GM21717 (cell line): ENCODE data around the gene TMEM87A.

Experiments used
- ATAC-seq: cut with Tn5 transposase; IDR thresholded peaks from one replicate; pipeline ENCODE4 v1.9.1; 2021; ENCODE audit warnings: mild to moderate bottlenecking, moderate library complexity; ENCODE audit not compliant: unreplicated experiment

TMEM87A gene

DNA sequence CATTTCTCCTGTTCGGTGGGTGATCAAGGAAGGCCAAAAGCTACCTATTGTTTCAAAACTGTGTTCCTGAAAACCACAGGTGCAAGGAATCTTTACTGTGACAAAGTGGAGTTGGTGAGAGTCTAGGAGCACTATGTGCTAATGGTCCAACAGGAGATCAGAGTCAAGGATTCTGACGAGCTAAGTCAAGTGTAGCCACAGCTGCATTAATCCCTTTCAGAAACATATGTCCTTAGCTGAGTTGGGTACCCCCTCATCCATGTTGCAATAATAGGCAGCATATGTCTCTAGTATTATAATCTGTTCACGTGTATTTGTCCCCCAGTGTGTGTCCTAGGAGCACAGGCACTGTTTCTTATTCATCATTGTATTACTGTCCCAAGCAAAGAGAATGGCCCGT is 66.8 kb downstream of the TMEM87A start:
- ATAC-seq: no peak

- no peak for ATAC-seq
These were observed 69.3 kb downstream of the TMEM87A start for GRCh38 chr15:42203891-42204290.

DNA sequence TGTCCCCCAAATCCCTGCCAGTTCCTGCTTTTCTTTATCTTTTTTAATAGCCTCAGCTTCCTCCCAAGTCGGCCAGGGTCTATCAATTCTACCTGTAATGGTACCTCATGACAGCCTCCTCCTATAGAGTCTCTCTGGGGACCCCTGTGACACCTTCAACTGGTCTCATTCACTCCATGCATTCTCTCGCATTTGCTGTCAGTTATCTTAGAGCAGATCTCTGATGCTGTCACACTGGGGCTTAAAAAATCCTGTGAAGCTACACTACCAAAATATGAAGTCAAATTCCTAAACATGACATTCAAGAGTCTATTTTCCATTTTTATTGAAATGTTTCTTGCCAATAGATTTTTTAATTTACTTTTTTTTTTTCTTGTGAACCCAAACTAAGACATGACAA is 70.6 kb downstream of the TMEM87A start:
- ATAC-seq: no peak

- ATAC-seq: no peak
These were observed 71.4 kb downstream of the TMEM87A start for GRCh38 chr15:42201801-42202200.

GRCh38 chr15:42199126-42199525 is 74.1 kb downstream of the TMEM87A start:
- no peak for ATAC-seq

- ATAC-seq: no peak
These were observed 74.7 kb downstream of the TMEM87A start for GRCh38 chr15:42198516-42198915.

GRCh38 chr15:42194513-42194912 is 78.7 kb downstream of the TMEM87A start:
- ATAC-seq: no peak

DNA sequence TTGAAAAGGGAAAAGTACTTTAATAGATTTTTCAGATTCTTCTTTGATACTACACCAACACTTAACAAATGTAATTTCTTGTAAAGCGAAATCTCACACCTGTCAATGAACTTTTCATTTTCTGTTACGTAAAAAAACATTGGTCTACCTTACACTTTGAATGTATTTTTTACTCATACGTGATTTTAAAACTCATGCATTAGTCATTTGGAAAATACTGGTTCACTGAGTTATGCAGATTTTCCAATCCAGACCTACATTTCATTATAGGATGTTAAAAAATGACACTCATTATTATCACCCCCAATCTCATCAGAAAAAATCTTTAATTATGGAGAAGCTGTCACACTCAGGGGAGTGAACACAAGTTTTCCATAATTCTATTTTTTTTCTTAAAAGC is 79.8 kb downstream of the TMEM87A start:
- no peak for ATAC-seq

DNA sequence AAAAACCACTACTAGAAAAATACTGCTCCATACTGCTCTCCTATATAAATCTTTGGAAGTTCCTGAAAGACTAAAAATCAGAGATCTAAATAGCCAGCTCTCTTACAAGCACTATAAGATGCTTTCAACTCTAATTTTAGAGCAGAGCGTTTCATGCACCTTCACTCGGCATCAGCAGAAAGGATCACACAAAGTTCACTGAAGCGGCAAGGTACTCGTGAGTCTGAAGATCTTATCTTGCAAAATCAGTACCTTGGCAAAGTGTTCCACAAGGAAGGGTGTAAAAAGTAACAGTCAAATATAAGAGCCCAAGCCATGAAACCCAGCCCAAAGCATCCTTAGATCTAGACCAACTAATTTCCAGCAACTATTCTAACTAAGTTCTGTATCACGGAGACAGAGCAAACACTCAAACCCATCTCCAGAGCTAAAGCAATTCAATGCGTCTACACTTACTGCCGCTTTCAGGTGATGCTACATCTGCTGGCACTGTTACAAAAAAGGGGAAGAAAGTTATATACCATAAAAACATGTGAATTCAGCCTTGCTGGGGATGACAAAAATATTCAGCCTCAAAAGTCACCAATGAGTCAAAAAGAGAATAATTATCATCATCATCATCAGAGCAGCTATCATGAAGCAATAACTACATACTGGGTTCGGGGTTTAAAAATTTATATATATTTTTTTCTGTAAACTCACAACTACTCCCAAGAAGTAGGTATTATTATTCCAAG is 81.5 kb downstream of the TMEM87A start:
- ATAC-seq: no peak

DNA sequence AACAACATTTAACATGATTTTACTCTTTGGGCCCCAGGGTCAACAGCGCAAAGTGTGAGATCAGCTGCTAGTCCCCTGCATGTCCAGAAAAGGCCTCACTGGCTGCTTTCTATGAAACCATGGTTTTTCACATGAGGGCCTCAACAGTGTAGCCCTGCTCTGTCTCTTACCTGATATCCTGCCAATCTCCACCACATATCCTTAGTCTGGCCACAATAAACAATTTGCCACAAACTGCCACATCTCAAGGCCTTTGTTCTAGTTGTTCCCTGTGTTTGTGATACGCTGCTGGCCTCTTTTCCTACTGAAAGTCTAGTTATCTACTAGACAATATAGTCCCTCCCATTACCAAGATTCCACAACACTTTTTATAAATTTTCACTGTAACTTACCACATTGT is 82.9 kb downstream of the TMEM87A start:
- ATAC-seq: no peak

- no peak for ATAC-seq
These were observed 87.4 kb downstream of the TMEM87A start for GRCh38 chr15:42185801-42186200.

DNA sequence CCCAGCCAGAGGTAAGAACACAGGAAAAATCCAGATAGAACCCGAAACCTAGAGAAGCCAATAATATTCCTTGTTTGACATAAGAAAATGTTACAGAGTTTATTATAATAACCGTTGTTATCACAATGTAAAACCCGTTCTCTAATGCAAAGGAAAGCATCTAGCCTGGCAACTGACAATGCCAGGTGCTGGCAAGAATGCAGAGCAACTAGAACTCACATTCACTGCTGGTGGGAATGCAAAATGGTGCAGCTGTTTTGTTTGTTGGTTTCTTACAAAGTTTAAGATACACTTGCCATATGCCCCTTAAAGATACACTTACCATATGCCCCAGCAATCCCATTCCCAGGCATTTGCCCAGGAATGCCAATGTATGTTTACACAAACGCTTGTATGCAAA is 88.5 kb downstream of the TMEM87A start:
- no peak for ATAC-seq

- no peak for ATAC-seq
These were observed 88.9 kb downstream of the TMEM87A start for GRCh38 chr15:42184296-42184695.

DNA sequence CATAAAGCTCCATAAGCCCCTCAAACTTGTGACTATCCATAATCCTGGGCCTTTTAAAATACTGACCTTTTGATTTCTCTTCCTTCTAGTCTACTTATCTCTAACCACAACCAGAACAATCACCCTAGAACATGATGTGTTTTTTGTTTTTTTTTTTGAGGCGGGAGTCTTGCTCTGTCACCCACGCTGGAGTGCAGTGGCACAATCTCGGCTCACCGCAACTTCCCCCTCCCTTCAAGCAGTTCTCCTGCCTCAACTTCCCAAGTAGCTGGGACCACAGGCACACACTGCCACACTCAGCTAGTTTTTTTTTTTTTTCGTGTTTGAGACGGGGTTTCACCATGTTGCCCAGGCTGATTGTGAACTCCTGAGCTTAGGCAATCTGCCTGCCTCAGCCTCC is 90.3 kb downstream of the TMEM87A start:
- no peak for ATAC-seq

DNA sequence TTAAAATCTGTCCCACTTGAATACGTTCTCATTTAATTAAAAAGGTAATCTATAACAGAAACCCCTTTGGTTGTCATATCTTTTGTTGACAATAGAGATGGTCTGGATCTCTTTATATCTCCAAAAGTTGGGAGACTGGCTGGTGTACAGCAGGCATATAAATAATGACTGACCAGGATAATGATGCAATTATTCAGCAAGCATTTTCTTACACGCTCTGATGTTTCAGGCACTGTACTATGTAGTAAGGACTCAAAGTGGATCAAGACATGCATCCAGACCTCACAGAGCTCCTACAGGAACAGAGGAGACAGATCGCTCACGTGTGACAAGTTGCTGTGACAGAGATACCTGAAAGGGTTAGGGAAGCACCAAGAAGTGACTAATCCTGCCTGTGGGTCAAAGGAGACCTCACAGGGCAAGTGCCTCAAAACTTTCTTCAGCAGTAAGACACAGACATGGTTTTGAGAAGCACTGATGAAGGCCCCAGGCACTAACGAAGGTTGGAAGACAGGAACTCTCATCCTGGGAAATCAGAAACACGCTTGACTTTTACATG is 90.8 kb downstream of the TMEM87A start:
- ATAC-seq: no peak

DNA sequence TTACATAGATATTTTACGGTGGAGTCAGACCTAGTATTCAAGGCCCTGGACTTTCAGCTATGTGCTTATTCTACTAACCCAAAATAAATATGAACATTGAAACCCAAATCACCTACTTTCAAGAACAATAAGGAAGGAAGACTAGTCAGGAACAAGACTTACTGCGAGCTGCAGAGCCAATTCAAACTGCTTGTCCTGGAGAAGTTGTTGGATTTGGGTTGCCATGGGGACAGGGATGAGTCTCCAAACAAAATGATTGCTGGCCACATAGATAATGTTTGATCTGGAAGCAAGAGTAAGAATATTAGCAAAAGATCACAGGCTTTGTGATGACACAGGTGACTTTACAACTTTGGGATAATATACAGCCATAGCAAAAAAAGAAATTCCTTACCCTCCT is 95.2 kb downstream of the TMEM87A start:
- ATAC-seq: no peak

GRCh38 chr15:42175671-42176070 is 97.6 kb downstream of the TMEM87A start:
- no peak for ATAC-seq

- no peak for ATAC-seq
These were observed 100.8 kb downstream of the TMEM87A start for GRCh38 chr15:42172475-42172874.

GRCh38 chr15:42171795-42172194 is 101.4 kb downstream of the TMEM87A start:
- ATAC-seq: no peak

DNA sequence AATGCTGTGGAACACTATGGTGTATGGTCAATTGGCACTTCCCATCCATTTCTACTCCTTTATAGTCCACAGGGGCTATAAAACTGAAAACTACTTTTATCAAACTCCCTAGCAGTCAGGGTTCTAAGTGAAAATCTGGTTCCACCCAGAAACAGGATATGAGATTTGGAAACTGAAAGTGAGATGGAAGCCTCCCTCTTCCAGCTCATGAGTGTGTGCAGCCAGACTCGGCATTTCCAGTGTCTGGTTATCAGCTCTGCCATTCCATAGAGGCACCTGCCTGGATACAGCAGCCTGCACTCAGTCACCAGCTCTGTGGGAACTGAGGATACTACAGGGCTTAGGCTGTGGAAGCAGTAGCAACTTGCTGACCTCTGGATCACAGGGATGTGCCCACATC is 102.1 kb downstream of the TMEM87A start:
- no peak for ATAC-seq

- ATAC-seq: no peak
These were observed 106.8 kb downstream of the TMEM87A start for GRCh38 chr15:42166225-42166940.

GRCh38 chr15:42165106-42165505 is 108.1 kb downstream of the TMEM87A start:
- no peak for ATAC-seq
